Measurements from ENCODE around the gene INPP5D.

Gene INPP5D

DNA sequence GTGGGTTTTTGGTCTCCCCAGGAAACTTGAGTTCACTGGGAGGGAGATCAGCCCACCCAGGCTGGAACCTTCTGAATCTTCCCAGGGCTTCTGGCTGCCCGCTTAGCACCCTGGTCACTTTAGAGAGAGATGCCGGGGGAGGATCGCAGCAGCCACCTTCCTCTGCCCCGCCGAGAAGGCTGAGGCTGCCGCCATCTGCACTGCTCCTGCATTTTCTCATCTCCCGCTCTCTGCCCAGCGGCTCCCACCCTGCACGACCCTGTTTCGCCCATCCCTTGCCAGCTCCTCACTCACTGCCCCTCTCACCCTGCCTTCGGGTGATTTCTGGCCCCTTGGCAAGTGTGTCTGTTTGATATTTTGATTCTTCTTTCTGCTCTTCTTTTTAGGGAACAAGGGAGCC, 108.8 kb downstream of the INPP5D start:
- Histone ChIP-seq H3K36me3 (peaks cover 93% of the 10 kb centered on the region), H3K9me3 (no peaks in the 10 kb centered on the region), H3K27ac (peak overlapping the region; percentile 38), H3K4me3 (ENCODE audit: low read depth in 1 of 2, low read length in 1 of 2) (no peak overlapping the region), H3K27me3 (no peaks in the 10 kb centered on the region), H3K4me1 (ENCODE audit: control insufficient read depth in 1 of 2, insufficient read depth in 1 of 2, low read depth in 1 of 2, low read length in 1 of 2) (peaks cover 37 to 42% of the 10 kb centered on the region in 2 experiments)
- TF ChIP-seq, protein P1, sequence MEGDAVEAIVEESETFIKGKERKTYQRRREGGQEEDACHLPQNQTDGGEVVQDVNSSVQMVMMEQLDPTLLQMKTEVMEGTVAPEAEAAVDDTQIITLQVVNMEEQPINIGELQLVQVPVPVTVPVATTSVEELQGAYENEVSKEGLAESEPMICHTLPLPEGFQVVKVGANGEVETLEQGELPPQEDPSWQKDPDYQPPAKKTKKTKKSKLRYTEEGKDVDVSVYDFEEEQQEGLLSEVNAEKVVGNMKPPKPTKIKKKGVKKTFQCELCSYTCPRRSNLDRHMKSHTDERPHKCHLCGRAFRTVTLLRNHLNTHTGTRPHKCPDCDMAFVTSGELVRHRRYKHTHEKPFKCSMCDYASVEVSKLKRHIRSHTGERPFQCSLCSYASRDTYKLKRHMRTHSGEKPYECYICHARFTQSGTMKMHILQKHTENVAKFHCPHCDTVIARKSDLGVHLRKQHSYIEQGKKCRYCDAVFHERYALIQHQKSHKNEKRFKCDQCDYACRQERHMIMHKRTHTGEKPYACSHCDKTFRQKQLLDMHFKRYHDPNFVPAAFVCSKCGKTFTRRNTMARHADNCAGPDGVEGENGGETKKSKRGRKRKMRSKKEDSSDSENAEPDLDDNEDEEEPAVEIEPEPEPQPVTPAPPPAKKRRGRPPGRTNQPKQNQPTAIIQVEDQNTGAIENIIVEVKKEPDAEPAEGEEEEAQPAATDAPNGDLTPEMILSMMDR (IDR thresholded peaks at IDR 0.05) = no peak

- peak overlapping the region; percentile 20 for H3K27ac ChIP-seq
- H3K36me3 ChIP-seq = peaks cover 95% of the 10 kb centered on the region
- H3K4me3 ChIP-seq (ENCODE audit: low read depth in 1 of 2, low read length in 1 of 2) = no peak overlapping the region
- H3K27me3 ChIP-seq = no peaks in the 10 kb centered on the region
- no peaks in the 10 kb centered on the region for H3K9me3 ChIP-seq
- peaks cover 13 to 18% of the 10 kb centered on the region in 2 experiments for H3K4me1 ChIP-seq (ENCODE audit: control insufficient read depth in 1 of 2, insufficient read depth in 1 of 2, low read depth in 1 of 2, low read length in 1 of 2)
- TF ChIP-seq, protein P1 (IDR thresholded peaks at IDR 0.05) = no peak
Observed at GRCh38 chr2:233171344-233171743, 111.2 kb downstream of the INPP5D start.

- H3K9me3 ChIP-seq = no peaks in the 10 kb centered on the region
- H3K4me3 ChIP-seq (ENCODE audit: low read depth in 1 of 2, low read length in 1 of 2) = no peak overlapping the region
- peaks cover 98% of the 10 kb centered on the region for H3K36me3 ChIP-seq
- H3K27me3 ChIP-seq = no peaks in the 10 kb centered on the region
- H3K27ac ChIP-seq = no peak overlapping the region
- peaks cover 0 to 2% of the 10 kb centered on the region in 2 experiments for H3K4me1 ChIP-seq (ENCODE audit: control insufficient read depth in 1 of 2, insufficient read depth in 1 of 2, low read depth in 1 of 2, low read length in 1 of 2)
- TF ChIP-seq, protein P1 (IDR thresholded peaks at IDR 0.05) = no peak
Observed at GRCh38 chr2:233173115-233173514, 113.0 kb downstream of the INPP5D start.

DNA sequence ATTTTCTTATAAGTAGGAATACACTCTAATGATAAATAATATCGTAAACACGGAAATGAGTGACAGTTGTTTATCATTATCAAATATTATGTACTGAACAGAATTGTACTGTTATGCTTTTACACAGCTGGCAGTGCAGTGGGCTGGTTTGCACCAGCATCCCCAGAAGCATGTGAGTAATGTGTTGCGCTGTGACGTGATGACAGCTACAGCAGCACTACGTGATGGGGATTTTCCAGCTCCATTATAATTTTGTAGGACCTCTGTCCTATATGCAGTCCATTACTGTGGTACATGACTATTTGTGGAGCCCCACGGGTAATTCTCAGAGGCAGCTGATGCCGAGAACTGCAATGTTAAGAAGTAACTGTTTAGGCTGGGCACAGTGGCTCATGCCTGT, 114.0 kb downstream of the INPP5D start:
- Histone ChIP-seq H3K36me3 (peaks cover 98% of the 10 kb centered on the region), H3K27me3 (no peaks in the 10 kb centered on the region), H3K4me3 (ENCODE audit: low read depth in 1 of 2, low read length in 1 of 2) (no peak overlapping the region), H3K9me3 (no peaks in the 10 kb centered on the region), H3K27ac (no peak overlapping the region), H3K4me1 (ENCODE audit: control insufficient read depth in 1 of 2, insufficient read depth in 1 of 2, low read depth in 1 of 2, low read length in 1 of 2) (no peaks in the 10 kb centered on the region)
- TF ChIP-seq, protein P1 (IDR thresholded peaks at IDR 0.05) = no peak

GRCh38 chr2:233178994-233179847, 119.1 kb downstream of the INPP5D start:
- H3K36me3 ChIP-seq = peaks cover 98% of the 10 kb centered on the region
- no peaks in the 10 kb centered on the region for H3K27me3 ChIP-seq
- TF ChIP-seq, protein P1 (IDR thresholded peaks at IDR 0.05) = no peak
- peak overlapping the region; percentile 85 for H3K27ac ChIP-seq
- no peaks in the 10 kb centered on the region for H3K9me3 ChIP-seq
- H3K4me3 ChIP-seq (ENCODE audit: low read depth in 1 of 2, low read length in 1 of 2) = peak overlapping the region; percentile 31 to 53
- peaks cover 10 to 12% of the 10 kb centered on the region in 2 experiments for H3K4me1 ChIP-seq (ENCODE audit: control insufficient read depth in 1 of 2, insufficient read depth in 1 of 2, low read depth in 1 of 2, low read length in 1 of 2)
